Fibroblast of the aortic adventitia (primary cell): ENCODE data around the gene HOXA4. TPM values are rescaled to one million over a fixed set of nuclear protein-coding genes. Genes with fewer than 3 reads are reported as not detected.

Experiments
- DNase-seq: peaks from one replicate; pipeline ENCODE4 v3.0.0-alpha.2; 2010; ENCODE audit warnings: low read depth
- H3K4me3 ChIP-seq: 2 replicates; pipeline ENCODE4 v1.5.1; 2011; ENCODE audit warnings: low read depth, mild to moderate bottlenecking, control low read depth, low read length, moderate library complexity
- total RNA-seq: library from RNA; depleted of rRNA; stranded (reverse); fragments of >200 nt; gene quantifications from 2 replicates; pipeline ENCODE4 v1.2.3, GENCODE V29; 2012; ENCODE audit warnings: low replicate concordance
- TF ChIP-seq, protein P1 (sequence below): IDR thresholded peaks from 2 replicates; pipeline ENCODE4 v1.5.1; 2011; ENCODE audit warnings: mild to moderate bottlenecking, low read length, control low read depth, inconsistent platforms; ENCODE audit not compliant: insufficient read depth

HOXA4 gene
- total RNA-seq, 1 donor: 0.99 TPM

DNA sequence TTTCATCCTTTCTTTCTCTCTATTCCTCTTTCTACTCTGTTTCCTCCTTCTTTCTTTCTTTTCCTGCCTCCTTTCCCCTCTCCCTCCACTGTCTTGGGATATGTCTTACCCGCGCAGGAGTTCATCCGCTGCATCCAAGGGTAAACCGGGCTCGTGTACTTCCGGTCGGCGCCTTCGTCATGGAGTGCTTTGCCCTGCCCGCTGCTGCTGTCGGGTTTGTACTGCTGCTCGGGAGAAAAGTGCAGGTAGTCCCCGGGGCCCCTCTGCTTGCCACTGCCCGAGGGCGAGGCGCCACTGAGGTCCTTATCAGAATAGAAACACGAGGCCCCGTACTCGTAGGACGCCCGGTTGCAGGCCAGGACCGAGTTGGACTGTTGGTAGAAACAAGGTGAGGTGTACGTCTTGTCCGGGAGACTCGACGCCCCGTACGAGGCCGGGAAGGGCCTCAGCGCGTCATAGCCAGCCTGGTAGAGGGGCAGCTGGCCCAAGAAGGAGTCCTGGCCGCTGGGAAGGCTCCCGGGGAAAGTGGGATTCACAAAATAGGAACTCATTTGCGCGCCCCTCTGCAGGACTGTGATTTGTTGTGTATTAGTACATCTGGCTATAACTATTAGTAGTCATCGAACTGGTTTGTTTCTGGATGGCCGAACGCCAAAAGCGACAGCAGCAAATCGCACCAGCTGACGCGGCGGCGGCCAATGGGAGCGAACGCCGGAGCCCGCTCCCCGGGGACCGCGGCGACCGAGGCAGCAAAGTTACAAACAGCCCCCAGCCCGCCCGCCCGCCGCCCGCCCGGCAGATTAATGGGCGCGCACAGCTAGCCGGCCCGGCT is 16.9 kb upstream of the HOXA4 start, which contains the start of gene HOXA6:
HOXA6 (minus strand) TSS at position 576 of the 832 bp plus-strand sequence; CDS start at position 551, 25 bp downstream.
- DNase-seq: no peak
- TF ChIP-seq, protein P1, sequence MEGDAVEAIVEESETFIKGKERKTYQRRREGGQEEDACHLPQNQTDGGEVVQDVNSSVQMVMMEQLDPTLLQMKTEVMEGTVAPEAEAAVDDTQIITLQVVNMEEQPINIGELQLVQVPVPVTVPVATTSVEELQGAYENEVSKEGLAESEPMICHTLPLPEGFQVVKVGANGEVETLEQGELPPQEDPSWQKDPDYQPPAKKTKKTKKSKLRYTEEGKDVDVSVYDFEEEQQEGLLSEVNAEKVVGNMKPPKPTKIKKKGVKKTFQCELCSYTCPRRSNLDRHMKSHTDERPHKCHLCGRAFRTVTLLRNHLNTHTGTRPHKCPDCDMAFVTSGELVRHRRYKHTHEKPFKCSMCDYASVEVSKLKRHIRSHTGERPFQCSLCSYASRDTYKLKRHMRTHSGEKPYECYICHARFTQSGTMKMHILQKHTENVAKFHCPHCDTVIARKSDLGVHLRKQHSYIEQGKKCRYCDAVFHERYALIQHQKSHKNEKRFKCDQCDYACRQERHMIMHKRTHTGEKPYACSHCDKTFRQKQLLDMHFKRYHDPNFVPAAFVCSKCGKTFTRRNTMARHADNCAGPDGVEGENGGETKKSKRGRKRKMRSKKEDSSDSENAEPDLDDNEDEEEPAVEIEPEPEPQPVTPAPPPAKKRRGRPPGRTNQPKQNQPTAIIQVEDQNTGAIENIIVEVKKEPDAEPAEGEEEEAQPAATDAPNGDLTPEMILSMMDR: no peak

DNA sequence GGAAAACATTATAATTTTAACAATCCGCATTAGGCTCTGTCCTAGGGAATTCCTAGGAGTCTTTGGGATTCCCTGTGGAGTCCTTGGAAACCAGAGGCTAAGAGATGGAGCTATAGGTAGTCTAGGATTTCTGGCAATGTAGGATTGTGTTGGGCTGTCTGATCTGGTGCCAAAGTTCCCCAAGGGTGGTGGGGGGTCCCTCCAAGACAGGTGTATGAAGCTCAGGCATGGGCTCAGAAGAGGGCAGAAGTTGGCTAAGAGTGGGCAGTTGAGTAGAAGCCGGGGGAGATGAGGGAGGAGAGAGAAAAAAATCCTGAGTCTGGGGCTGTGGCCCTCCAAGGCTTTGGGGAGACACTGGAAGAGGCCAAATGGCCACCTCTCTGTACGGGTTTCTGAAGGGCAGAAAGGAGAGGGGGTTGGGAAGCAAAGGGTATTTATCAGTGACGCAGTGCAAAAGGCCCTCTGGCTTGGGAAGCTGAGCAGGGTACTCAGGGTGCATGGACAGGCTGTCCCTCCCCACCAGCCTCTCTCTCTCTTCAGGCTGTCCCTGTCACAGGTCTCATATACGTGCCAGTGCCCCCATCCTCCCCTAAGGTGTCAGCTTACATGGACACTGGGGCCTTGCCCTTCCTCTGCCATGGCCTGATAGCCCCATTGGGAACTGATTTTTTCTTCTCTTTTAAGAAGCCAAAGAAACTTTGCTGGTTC is 16.1 kb upstream of the HOXA4 start:
- DNase-seq: no peak
- H3K4me3 ChIP-seq: no peak overlapping the region
- TF ChIP-seq, protein P1: no peak

More for the DNA sequence above, 16.9 kb upstream of the HOXA4 start, which contains the start of gene HOXA6:
- H3K4me3 ChIP-seq: no peak within 1 kb of the TSS

GRCh38 chr7:27145914-27146412 is 15.4 kb upstream of the HOXA4 start:
- DNase-seq: no peak
- no peak overlapping the region for H3K4me3 ChIP-seq
- TF ChIP-seq, protein P1: no peak

- DNase-seq: no peak
- TF ChIP-seq, protein P1: no peak
- no peak overlapping the region for H3K4me3 ChIP-seq
These were observed 14.8 kb upstream of the HOXA4 start for GRCh38 chr7:27145165-27145913.

- TF ChIP-seq, protein P1: no peak
- H3K4me3 ChIP-seq: no peak overlapping the region
- DNase-seq: no peak
These were observed 14.2 kb upstream of the HOXA4 start for GRCh38 chr7:27144781-27145164.
